Retina (tissue), 1 donor: ENCODE data around the gene APOL2.
"Not testable (repeated sequence)": the region's sequence is repeated elsewhere in the genome, so short reads cannot be mapped to it uniquely, and the experiment has no call there.

Source experiments
- DNase-seq: peaks from one replicate; pipeline ENCODE4 v3.0.0-alpha.2; 2016

Gene APOL2

GRCh38 chr22:36239401-36240171 lies at the start of gene APOL2:
Gene APOL2, minus strand, starts transcription at chr22:36239527. Its CDS starts 6,365 bp downstream, at chr22:36233162.
- DNase-seq = peak; percentile 80

GRCh38 chr22:36288571-36289405 lies 49.5 kb upstream of the APOL2 start:
- no peak for DNase-seq

GRCh38 chr22:36287881-36288515 lies 48.7 kb upstream of the APOL2 start:
- no peak for DNase-seq

GRCh38 chr22:36286096-36286957 lies 47.0 kb upstream of the APOL2 start:
- peak; percentile 85 for DNase-seq

GRCh38 chr22:36285545-36285944 lies 46.2 kb upstream of the APOL2 start:
- DNase-seq = no peak

GRCh38 chr22:36285017-36285416 lies 45.7 kb upstream of the APOL2 start:
- no peak for DNase-seq

- DNase-seq = no peak
Measured at GRCh38 chr22:36284171-36284571, 44.8 kb upstream of the APOL2 start.

GRCh38 chr22:36282328-36282831 lies 43.1 kb upstream of the APOL2 start:
- no peak for DNase-seq

GRCh38 chr22:36281781-36282327 lies 42.5 kb upstream of the APOL2 start:
- DNase-seq = no peak

- no peak for DNase-seq
Measured at GRCh38 chr22:36280379-36280778, 41.1 kb upstream of the APOL2 start.

GRCh38 chr22:36279219-36279666 lies 39.9 kb upstream of the APOL2 start:
- no peak for DNase-seq

GRCh38 chr22:36277482-36278291 lies 38.4 kb upstream of the APOL2 start:
- peak; percentile 72 for DNase-seq

- DNase-seq = no peak
Measured at GRCh38 chr22:36274531-36274930, 35.2 kb upstream of the APOL2 start.

GRCh38 chr22:36271951-36272350 lies 32.6 kb upstream of the APOL2 start:
- not testable (repeated sequence) for DNase-seq

GRCh38 chr22:36271231-36271630 lies 31.9 kb upstream of the APOL2 start:
- DNase-seq = not testable (repeated sequence)

- DNase-seq = no peak
Measured at GRCh38 chr22:36267896-36268485, 28.7 kb upstream of the APOL2 start.

GRCh38 chr22:36267058-36267457 lies 27.7 kb upstream of the APOL2 start:
- DNase-seq = no peak

GRCh38 chr22:36263886-36264664 lies 24.7 kb upstream of the APOL2 start:
- DNase-seq = not testable (repeated sequence)

- DNase-seq = not testable (repeated sequence)
Measured at GRCh38 chr22:36263216-36263673, 23.9 kb upstream of the APOL2 start.

GRCh38 chr22:36262307-36262706 lies 23.0 kb upstream of the APOL2 start:
- DNase-seq = not testable (repeated sequence)
